Fibroblast of lung (primary cell): ENCODE measurements around the gene GALNT17. TPM values are rescaled to one million over a fixed set of nuclear protein-coding genes. Genes with fewer than 3 reads are reported as not detected.

Experiments
- DNase-seq, 2 donors: peaks; one replicate each; pipeline versions ENCODE4 v3.0.0 to v3.0.0-alpha.2; 2010; ENCODE audit warnings: low read depth in 2 of 2
- H2AFZ ChIP-seq: 2 replicates; pipeline ENCODE4 v1.5.1; 2012; ENCODE audit warnings: low read length, control low read depth, inconsistent platforms
- H3K27ac ChIP-seq: 2 replicates; pipeline ENCODE4 v1.5.1; 2011; ENCODE audit warnings: low read length, control low read depth; ENCODE audit not compliant: insufficient read depth
- H3K27me3 ChIP-seq: 2 replicates; pipeline ENCODE4 v1.5.1; 2011; ENCODE audit warnings: mild to moderate bottlenecking, low read length; ENCODE audit not compliant: control insufficient read depth, insufficient read depth
- H3K36me3 ChIP-seq: 2 replicates; pipeline ENCODE4 v1.5.1; 2011; ENCODE audit warnings: low read length; ENCODE audit not compliant: control insufficient read depth, insufficient read depth
- H3K4me1 ChIP-seq: 2 replicates; pipeline ENCODE4 v1.5.1; 2011; ENCODE audit warnings: low read length; ENCODE audit not compliant: control insufficient read depth, insufficient read depth; ENCODE audit errors: extremely low read depth
- H3K4me2 ChIP-seq: 2 replicates; pipeline ENCODE4 v1.5.1; 2011; ENCODE audit warnings: low read length, control low read depth; ENCODE audit not compliant: insufficient read depth; ENCODE audit errors: extremely low read depth
- H3K4me3 ChIP-seq, 4 experiments: fragments of 200-600 bp in 1 of 4; sonication (generic) in 1 of 4; replicated peaks in 1 of 4; 2 replicates each; pipeline ENCODE4 v1.5.1; 2011 to 2016; ENCODE audit warnings: low read length in 4 of 4, low read depth in 3 of 4, mild to moderate bottlenecking in 3 of 4, control low read depth in 2 of 4, inconsistent platforms in 1 of 4, mixed read lengths in 1 of 4; ENCODE audit not compliant: insufficient read depth in 1 of 4; ENCODE audit errors: control extremely low read depth in 1 of 4
- H3K79me2 ChIP-seq: 2 replicates; pipeline ENCODE4 v1.5.1; 2012; ENCODE audit warnings: mild to moderate bottlenecking, low read length, inconsistent platforms; ENCODE audit not compliant: control insufficient read depth, insufficient read depth
- H3K9ac ChIP-seq: 2 replicates; pipeline ENCODE4 v1.5.1; 2011; ENCODE audit warnings: mild to moderate bottlenecking, low read length, control low read depth; ENCODE audit not compliant: insufficient read depth
- H3K9me3 ChIP-seq: 2 replicates; pipeline ENCODE4 v1.5.1; 2012; ENCODE audit warnings: low read depth, low read length; ENCODE audit not compliant: control insufficient read depth, insufficient read depth
- H4K20me1 ChIP-seq: 2 replicates; pipeline ENCODE4 v1.5.1; 2011; ENCODE audit warnings: low read length; ENCODE audit not compliant: control insufficient read depth, insufficient read depth; ENCODE audit errors: extremely low read depth
- CTCF ChIP-seq, 2 donors: IDR thresholded peaks in 1 of 2; conservative IDR thresholded peaks in 1 of 2; 1 replicate in 1 of 2; 2 replicates in 1 of 2; pipeline ENCODE4 v1.5.1; 2011 to 2012; ENCODE audit warnings: low read length in 2 of 2, control low read depth in 1 of 2, inconsistent platforms in 1 of 2, low read depth in 1 of 2, mild to moderate bottlenecking in 1 of 2
- EZH2 ChIP-seq: IDR thresholded peaks from 2 replicates; pipeline ENCODE4 v1.5.1; 2012; ENCODE audit warnings: low read length, control low read depth, mild to moderate bottlenecking; ENCODE audit errors: missing control alignments
- polyA plus RNA-seq, 2 donors: library from polyadenylated mRNA; depleted of rRNA in 1 of 2; stranded (reverse) in 1 of 2; unstranded in 1 of 2; fragments of >200 nt; gene quantifications; 2 replicates each; pipeline ENCODE4 v1.2.1, GENCODE V29; 2011 to 2012; ENCODE audit warnings: missing spikeins in 1 of 2
- total RNA-seq: library from RNA; depleted of rRNA; stranded (reverse); fragments of >200 nt; gene quantifications from 2 replicates; pipeline ENCODE4 v1.2.1, GENCODE V29; 2014

The GALNT17 gene
- total and polyA plus RNA-seq, 2 donors (not counting 1 experiment from before 2014, with no cell fraction given), result under 0.01 TPM; not detected in 1

GRCh38 chr7:71419546-71420337, 287.8 kb downstream of the GALNT17 start:
- Histone ChIP-seq H3K9me3 (no peaks in the 10 kb centered on the region), H3K4me2 (no peak overlapping the region), H3K4me3 (no peak overlapping the region), H3K9ac (no peak overlapping the region), H2AFZ (no peak overlapping the region), H3K79me2 (no peaks in the 10 kb centered on the region), H4K20me1 (no peaks in the 10 kb centered on the region), H3K36me3 (no peaks in the 10 kb centered on the region), H3K27me3 (no peaks in the 10 kb centered on the region), H3K4me1 (no peaks in the 10 kb centered on the region), H3K27ac (no peak overlapping the region)
- DNase-seq, result no peak
- TF ChIP-seq CTCF (conservative IDR thresholded peaks at IDR 0.05 in 1 of 2, IDR thresholded peaks at IDR 0.05 in 1 of 2; ENCODE audit: low read depth in 1 of 2, low read length in 2 of 2) (no peak), EZH2 (no peak)

DNA sequence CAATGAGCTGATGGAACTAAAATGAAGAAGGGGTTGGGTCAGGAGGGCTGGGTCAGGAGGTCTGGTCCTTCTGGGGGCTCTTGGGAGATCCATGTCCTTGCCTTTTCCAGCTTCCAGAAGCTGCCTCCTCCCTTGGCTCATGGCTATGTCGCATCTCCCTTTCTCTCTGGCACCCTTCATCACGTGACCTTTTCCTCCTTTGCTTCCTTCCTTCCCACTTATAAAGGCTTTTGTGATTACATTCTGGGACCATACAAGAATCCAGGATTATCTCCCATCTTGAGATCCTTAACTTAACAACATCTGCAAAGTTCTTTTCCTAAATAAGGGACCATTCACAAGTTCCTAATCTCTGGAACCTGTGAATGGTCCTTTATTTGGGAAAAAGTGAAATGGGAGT, 290.2 kb downstream of the GALNT17 start:
- Histone ChIP-seq H2AFZ (no peak overlapping the region), H3K4me1 (no peaks in the 10 kb centered on the region), H3K27ac (no peak overlapping the region), H3K27me3 (no peaks in the 10 kb centered on the region), H3K4me2 (no peak overlapping the region), H3K9me3 (no peaks in the 10 kb centered on the region), H3K79me2 (no peaks in the 10 kb centered on the region), H3K4me3 (no peak overlapping the region), H3K36me3 (no peaks in the 10 kb centered on the region), H3K9ac (no peak overlapping the region), H4K20me1 (no peaks in the 10 kb centered on the region)
- TF ChIP-seq EZH2 (no peak), CTCF (conservative IDR thresholded peaks at IDR 0.05 in 1 of 2, IDR thresholded peaks at IDR 0.05 in 1 of 2; ENCODE audit: low read depth in 1 of 2, low read length in 2 of 2) (no peak)
- no peak for DNase-seq

GRCh38 chr7:71424166-71425035, 292.5 kb downstream of the GALNT17 start:
- no peak overlapping the region for H3K27ac ChIP-seq
- no peaks in the 10 kb centered on the region for H3K79me2 ChIP-seq
- H3K36me3 ChIP-seq, result no peaks in the 10 kb centered on the region
- no peak overlapping the region for H3K4me3 ChIP-seq
- no peaks in the 10 kb centered on the region for H3K4me1 ChIP-seq
- no peak overlapping the region for H3K4me2 ChIP-seq
- H3K9me3 ChIP-seq, result no peaks in the 10 kb centered on the region
- no peak overlapping the region for H3K9ac ChIP-seq
- TF ChIP-seq EZH2 (no peak), CTCF (conservative IDR thresholded peaks at IDR 0.05 in 1 of 2, IDR thresholded peaks at IDR 0.05 in 1 of 2; ENCODE audit: low read depth in 1 of 2, low read length in 2 of 2) (no peak)
- DNase-seq, result peak; percentile 31 to 34
- H4K20me1 ChIP-seq, result no peaks in the 10 kb centered on the region
- no peak overlapping the region for H2AFZ ChIP-seq
- no peaks in the 10 kb centered on the region for H3K27me3 ChIP-seq
